HG03159 (cell line): ENCODE measurements around the gene CTNS.

Experiments
- ATAC-seq: cut with Tn5 transposase; IDR thresholded peaks from one replicate; pipeline ENCODE4 v1.9.1; 2021; ENCODE audit warnings: mild to moderate bottlenecking, moderate library complexity; ENCODE audit not compliant: unreplicated experiment

CTNS gene

DNA sequence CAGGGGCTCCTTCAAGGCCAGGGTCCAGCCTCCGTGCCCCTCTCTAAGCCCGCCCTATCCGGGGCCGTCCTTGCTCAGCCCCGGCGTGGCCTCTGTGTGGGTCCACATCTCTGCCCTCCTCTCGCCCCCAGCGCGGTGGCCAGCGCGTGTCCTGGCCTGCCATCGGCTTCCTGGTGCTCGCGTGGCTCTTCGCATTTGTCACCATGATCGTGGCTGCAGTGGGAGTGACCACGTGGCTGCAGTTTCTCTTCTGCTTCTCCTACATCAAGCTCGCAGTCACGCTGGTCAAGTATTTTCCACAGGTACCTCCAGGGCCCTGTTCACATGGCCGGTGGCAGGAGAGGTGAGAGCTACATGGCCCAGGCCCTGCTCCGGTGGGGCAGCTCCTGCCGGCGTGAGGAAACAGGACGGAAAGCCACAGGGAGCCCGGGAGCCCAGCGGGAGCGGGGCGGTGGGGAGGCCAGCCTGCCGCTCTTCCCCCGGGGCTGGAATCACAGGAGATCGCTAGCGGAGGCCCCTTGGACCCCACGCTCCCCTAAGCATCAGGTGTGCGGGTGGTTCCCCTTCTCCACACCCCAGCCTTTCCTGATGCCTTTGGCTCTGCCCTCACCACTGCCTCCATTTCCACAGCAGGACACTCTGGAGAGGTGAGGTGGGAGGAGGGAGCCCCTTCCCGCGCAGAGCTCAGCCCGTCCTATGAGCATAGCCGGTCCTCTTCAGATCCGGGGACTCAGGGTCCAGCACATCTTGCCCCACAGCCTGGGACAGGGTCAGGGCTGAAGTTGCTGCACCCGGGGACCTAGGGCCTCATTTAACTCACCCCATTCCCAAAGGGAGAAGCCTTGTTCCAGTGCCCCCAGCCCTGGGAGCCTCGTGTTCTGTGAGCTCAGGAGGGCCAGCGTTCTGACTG is 21.6 kb downstream of the CTNS start:
- ATAC-seq = no peak

DNA sequence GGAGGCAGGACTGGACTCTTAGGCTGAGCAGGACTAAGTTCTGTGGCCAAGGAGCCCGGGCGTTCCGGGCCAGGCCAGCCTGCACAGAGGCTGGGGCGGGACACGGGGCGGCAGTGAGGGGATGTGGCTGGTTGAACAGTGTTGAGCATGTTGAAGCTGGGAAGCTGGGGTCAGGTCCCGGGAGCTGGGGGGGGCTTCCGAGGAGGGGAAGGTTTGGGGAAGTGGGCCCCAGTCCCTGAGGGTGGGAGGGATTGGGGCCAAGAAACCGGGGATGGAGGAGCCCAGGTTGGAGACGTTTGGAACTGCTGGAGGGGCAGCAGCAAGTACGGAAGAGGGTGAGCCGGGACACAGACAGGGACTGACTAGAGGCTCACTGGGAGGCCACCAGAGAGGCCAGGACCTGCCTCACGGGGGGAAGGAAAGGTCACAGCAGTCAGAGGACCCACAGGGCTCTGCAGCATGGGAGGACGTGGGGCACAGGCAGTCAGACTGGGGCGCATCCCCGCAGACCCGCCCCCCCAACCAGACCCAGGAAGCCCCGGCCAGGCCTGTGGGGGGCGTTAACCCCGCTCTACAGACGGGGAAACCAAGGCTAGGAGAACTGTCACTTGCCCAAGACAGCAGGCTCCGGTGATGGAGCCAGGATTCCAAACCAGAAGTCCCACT is 22.4 kb downstream of the CTNS start:
- ATAC-seq = no peak

DNA sequence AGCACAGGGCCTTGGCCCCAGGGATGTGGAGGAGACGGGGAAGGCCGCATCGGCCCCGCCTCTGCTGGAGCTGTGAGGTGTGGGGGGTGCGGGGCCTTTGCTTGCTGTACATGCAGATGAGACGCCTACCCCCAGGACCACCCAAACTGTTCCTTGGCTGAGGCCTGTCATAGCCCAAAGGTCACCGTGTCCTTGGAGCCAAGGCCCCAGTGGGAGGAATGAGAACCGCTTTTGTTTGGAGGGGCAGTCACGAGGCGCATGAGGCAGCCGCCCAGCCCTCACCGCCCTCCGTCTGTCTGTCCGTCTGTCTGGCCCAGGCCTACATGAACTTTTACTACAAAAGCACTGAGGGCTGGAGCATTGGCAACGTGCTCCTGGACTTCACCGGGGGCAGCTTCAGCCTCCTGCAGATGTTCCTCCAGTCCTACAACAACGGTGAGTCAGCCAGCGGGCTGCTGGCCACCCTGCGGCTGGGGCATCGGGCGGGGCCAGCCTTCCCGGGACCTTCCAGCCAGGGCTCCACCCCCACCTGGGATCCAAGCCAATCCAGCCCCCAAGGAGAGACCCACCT is 23.1 kb downstream of the CTNS start:
- ATAC-seq = no peak

DNA sequence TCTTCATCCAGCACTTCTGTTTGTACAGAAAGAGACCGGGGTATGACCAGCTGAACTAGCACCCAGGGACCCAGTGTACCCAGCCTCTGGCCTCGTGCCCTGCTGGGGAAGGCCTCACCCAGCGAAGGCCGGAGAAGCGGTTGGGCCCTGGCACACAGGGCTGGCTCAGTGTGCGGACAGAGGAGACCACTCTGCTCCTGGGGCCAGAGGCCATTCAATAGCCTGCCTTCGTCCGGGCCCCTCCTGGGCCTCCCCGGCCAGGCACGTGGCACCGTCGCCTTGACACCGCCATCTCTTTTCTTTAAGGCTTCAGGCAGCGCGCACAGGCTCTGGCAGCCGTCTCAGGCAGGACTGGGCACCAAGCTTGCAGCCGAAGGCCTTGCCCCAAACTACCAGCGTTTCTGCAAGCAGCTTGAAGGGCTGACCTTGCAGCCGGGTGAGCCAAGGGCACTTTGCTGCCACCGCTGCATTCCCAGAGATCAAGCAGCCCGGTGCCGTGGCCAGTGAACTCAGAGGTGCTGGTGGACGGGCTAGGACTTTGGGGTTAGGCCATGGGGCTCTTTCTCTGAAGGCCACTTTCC is 23.8 kb downstream of the CTNS start:
- ATAC-seq = no peak

DNA sequence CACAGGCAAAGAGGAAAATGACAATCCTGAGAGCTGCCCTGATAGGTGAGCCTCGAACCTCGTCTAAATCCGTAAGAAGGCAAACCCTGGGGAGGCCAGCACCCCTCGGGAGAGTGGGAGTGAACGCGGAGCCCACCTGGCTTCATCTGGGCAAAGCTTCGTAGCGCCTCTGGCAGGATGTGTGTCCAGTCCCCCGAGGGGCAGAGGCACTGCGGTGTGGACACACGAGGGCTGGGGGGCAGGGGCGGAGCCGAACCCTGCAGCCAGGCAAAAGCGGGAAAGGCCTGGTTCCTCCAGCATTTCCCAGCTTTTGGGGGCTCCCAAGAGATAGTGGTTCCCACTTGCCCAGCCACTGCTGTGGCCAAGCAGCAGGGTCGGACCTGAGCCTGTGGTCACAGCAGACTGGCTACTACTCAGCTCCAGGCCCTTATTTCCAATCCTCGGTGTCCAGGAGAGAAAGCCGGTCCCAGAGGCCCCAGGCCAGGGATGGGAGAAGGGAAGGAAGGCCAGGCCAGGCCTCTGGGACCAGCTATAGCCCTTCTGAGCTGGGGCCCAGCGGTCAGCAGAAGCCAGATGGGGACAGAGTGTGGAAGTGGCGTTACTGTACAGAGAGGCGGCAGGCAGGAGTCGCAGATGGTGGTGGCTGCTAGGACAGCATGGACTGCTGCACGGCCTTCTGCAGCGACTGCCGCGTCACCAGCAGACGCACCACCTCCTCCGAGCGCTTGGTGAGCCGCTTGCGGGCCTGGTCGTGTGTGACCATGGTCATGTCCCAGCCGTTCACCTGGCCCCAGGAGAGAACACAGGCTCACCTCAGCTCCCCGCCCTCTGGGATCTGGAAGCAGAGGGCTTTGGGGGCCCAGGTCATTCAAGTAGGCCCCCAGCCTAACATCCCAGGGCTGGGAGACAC is 26.8 kb downstream of the CTNS start:
- ATAC-seq = no peak

DNA sequence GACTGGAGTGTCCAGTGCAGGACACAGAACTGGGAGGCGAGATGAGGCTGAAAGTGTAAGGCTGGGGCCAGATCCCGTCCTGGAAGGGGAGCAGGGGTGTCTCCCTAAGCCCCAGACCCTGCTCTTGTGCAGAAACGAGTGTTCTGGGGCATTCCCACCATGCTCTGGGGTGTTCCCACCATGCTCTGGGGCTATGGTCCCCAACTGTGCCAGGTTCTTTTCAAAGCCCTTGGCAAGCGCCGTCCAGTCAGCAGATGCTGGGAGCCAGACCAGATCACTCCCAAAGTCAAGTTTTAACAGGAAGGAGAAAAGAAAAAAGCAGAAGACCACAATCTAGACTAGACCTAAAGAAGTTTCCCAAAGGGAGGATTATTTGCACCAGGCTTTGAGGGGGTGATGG is 29.3 kb downstream of the CTNS start:
- ATAC-seq = no peak

DNA sequence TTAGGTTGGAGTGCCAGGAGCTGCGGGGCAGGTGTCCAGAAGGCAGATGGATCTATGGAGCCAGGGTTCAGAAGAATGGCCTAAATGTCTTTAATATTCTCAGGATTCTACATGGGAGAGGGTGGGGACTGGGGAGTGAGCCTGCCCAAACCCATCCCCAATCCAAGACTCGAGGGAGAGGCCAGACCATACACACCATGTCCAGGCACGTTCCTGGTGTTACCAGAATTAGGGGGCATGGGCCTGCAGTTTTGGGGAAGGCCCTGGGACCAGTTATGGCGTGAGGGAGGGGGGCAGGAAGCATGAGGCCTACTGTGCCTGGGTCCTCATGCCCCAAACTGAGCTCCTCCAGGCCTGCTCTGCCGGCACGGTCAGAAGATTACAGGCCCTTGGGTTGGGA is 30.0 kb downstream of the CTNS start:
- ATAC-seq = no peak

DNA sequence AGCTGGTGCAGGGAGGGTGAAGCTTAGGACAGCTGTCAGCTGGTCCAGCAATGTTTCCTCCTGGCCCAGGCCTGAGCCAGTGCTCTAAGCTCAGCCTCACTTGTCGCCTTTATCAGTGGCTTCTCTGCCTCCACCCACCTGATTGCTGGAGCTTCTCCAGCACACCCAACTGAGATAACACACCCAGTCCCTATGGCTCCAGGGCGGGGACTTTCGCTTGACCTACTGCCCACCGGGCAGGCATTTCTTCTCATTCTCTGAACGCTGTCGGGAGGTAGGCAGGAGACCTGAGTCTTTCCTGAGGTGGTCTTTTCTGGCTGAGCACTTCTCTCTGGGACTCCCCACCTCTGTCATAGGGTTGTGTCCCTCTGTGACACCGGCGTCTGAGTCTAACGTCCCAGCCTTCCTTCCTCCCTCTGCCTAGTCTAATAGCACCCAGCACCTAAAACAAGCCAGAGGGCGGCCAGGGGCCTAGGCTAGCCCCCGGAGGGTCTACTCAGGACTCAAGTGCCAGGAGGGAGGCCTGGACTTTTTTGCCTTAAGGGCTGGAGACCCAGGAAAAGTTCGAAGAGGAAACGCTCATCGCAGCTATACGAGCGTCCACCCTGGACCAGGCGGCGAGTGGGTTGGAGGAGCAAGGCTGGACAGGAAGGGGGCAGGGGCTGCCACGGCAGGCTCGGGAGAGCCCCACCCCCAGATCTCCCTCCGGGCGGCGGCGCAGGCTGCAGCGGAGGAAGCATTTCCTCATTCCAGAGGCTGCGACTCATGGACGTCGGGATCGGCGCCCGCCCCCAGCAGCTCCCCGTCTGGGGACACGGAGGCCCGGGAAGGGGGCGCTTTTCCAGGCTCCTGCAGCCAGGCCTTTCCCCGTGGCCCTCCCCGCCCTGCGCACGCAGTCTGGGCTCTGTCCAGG is 31.1 kb downstream of the CTNS start:
- ATAC-seq = no peak

DNA sequence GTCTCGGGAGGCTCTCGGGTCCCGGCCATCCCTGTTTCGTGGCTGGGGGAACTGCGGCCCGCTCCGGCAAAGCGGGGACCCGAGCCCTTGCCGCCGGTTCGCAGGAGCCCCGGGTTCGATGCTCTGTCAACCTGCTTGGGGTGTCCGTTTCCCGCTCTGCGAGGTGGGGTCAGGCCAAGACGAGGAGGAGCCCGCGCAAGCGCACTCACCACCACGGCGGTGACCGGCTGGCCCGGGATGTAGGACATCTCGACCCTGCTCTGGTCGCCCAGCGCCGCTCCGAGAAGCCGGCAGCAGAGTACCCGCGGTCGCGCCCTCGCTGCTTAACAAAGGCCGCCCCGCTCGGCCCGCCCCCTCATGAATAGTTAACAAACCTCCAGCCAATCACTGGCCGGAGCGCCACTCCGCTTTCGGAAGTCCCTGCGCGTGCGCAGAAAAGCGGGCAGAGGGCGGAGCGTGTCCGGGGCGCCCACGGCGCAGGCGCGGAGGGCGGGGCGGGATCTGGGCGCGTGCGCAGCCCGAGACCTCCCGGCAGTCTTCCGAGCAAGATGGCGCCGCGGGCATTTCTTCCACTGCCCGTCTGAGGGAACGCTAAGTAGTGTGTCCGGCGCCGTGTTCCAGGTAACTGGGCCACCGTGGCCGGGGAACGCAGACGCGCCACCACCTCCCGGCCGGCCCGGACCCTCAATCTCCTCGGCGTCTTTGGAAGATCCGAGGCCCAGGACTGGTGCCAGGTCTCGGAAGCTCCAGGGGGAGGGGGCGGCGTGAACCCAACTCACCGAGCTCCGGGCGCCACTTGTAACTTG is 31.9 kb downstream of the CTNS start, which contains the start of the genes EMC6 and TAX1BP3:
Gene EMC6, plus strand, starts transcription at position 534 of the 806 bp plus-strand sequence. CDS start 335 bp downstream, outside the sequence.
Gene TAX1BP3, minus strand, starts transcription at position 300 of the 806 bp plus-strand sequence. Its CDS starts 52 bp downstream, at position 248.
- peak; percentile 83 for ATAC-seq

DNA sequence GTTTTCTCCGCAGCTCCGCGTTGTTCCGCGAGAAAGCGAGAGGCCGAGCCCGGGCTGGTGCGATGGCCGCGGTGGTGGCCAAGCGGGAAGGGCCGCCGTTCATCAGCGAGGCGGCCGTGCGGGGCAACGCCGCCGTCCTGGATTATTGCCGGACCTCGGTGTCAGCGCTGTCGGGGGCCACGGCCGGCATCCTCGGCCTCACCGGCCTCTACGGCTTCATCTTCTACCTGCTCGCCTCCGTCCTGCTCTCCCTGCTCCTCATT is 32.5 kb downstream of the CTNS start:
- no peak for ATAC-seq

DNA sequence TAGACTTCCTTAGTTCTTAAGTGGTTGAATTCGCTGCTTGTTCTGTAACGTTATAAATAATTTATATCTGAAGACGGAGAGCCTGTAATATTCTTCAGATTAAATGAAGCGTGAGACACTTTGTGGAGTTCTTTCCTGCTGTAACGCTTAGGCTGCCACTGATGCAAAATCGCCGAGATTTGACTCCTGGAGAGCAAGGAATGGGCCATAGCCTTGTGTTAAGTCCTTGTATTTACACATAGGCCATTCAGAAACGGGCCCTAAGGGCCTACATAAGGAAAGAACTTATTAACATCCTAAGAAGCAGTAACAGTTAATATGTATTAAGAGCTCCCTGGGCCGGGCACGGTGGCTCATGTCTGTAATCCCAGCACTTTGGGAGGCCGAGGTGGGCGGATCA is 33.0 kb downstream of the CTNS start:
- ATAC-seq = no peak

DNA sequence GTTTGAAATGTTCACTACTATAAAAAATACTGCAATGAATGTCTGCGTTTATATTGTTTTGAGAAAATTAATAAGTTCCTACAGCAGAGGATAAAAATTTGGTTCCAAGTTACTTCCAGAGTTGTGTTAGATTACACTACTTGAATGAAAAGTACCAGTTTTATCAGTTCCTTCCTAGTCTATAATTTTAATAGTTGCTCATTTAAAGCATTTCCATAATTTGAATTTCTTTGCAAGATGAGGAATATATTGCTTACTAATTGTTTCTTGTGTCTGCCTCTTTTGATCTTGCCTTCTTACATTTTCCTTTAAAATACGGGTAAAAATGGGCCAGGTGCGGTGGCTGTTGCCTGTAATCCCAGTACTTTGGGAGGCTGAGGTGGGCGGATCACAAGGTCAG is 36.0 kb downstream of the CTNS start:
- ATAC-seq = no peak

DNA sequence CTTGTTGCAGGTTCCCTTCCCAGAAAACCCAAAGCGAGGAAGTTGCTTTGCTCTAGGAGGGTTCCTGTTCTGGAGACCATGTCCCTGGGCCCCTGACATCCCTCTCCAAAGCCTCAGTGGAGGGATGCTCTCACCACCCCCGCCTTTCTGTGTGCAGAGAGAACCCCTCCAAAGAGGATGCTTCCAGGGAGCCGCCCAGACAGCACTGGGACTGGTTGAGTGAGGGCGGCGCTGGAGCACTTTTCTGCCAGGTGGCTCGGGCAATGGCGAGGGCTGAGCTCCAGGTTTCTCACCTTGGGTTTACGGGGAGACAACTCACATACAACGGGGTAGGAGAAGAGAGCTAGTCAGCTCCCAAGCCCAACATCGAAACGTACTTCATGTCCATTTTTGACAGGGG is 39.3 kb downstream of the CTNS start:
- ATAC-seq = no peak

DNA sequence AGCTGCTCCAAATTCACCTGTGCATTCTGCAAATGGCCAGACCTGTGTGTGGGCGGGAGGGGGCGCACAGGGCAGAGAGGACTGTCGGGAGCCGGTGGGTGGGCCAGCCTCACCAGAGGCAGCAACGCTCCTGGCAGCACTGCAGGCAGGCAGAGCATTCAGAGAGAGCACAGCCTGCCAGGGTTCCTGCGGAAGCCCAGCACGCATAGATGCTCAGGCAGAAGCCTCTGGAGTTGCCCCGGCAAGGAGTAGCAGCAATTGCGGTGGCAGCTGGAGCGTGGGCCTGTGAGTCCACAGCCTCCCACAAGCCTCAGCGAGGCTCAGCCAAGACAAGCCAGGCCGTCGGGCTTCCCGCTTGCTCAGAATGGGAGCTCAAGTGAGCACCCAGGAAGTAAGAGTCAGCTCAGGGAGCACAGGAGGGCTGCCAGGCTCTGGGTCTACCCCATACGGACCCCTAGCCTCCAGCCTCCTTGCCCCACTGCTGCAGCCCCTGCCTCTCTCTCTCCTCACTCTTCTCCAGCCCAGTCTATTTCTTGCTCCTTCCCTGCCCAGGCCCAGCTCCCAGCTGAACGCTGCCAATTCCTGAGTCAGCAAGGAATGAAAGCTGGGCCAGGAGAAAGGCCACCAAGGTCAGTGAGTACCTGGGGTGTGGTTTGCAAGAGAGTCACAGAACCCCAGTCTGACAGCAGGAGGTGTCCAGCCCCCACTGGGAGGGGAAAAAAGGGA is 41.7 kb downstream of the CTNS start:
- ATAC-seq = no peak

DNA sequence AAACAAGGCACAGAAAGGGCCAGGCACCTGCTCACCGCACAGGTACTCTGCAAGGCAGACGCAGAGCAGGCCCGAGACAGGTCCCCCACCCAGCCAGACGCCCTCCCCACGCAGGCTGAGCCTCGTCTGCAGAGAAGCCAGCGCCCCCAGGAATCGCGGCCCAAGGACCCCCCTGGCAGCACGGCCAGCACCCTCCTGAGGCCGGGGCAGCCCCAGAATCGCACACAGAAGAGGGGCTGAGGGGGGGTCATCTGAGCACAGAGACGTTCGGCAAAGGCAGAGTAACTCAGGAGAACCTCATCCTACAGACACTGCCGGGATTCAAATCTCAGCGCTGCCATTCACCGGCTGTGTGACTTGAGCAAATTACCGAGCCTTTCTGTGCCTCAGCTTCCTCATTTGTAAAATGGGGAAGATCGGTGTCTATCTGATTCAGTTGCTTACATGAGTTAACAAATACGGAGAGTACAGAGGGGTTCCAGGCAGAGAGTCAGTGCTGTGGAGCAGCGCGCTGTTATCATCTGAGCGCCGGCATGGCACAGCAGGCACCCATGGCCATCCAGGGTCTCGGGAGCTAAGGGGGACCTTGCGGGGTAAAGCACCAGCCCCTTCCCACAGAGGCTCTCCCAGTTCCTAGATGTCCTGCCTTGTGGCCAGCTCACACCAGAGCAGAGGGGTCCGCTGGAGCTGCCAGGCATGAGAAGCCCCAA is 42.4 kb downstream of the CTNS start:
- ATAC-seq = no peak

DNA sequence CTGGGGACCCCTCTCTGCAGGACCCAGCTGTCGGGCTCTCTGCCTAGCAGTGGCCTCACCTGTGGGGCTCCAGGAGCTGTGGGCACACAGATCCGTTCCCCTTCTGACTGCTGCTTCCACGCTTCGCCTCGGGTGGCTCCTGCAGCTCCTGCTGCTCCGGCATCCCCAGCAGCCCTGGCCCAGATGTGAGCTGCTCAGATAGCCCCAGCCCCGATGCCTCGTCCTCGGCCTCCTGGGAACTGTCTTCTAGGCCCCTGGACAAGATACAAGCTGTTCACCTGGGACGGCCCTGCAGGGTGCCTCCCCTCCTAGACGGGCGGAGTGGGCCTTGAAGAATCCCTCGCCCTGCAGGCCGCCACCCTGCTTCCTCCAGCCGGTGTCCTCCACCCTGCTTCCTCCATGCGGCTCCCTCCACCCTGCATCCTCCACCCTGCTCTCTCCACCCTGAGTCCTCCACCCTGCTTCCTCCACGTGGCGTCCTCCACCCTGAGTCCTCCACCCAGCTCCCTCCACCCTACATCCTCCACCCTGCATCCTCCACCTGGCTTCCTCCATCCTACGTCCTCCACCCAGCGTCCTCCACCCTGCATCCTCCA is 43.1 kb downstream of the CTNS start:
- no peak for ATAC-seq

DNA sequence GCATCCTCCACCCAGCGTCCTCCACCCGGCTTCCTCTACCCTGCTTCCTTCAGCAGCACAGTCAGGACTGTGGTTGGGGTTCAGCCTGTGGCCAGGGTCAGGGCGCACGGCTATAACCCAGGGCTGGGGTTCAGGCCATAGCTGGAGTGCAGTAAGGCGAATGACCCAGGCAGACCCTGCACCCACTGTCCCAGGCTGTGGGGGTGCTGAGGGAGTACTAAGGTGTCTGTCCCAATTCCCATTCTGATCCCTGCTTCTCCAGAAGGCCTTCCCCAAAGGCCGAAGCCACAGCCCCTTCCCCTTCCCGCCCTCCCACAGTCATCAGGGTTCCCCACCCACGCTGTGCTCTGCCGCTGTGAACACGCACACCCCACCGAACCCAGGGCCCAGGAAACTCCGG is 44.5 kb downstream of the CTNS start:
- ATAC-seq = no peak
